Measurements from ENCODE around the gene TRMT11. TPM values are rescaled to one million over a fixed set of nuclear protein-coding genes. Genes with fewer than 3 reads are reported as not detected.

TRMT11 gene
- total and polyA plus RNA-seq, 2 of the 13 experiments (the other 11 are each of a cell fraction or from before 2014, with no cell fraction given), result 42.2 to 81.9 TPM

DNA sequence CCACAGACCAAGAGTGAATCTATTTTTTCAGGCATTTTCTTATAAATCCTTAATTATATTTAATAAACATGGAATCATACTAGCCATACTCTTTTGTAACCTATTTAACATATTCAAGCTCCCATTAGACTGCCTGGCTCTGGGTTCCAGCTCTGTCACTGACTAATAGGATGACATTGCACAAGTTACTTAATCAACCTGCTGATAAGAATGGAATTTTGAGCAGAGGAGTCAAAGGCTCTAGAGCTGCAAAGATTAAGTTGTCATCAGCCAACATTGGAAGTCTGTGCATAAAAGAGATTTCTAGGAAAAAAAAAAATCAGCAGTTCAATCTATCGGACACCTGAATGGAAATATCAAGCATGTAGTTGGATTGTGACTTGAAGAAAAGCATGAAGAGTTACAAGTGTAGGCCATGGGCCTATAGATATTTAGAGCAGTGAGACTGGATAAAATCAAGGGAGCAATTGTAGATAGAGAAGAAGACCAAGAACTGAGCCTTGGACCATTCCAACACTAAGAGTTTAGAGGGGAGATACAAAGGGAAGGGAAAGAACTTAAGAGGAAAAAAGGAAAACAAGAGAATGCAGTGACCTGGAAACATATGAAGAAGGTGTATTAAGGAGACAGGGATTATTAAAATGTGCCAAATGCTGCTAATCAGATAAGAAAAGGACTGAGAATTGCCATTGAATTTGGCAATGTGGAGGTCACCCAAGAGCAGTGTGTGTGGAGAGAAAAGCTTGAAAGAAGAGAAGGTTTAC lies 40.8 kb upstream of the TRMT11 start:
- Histone ChIP-seq H3K4me2 (ENCODE audit: low read depth, low read length) (peak overlapping the region; percentile 71), H4K20me1 (ENCODE audit: insufficient read depth, low read length) (no peaks in the 10 kb centered on the region), H3K4me1 (ENCODE audit: insufficient read depth, low read length) (peaks cover 87% of the 10 kb centered on the region), H3K27ac (ENCODE audit: extremely low read length, insufficient read depth, low read length) (peak overlapping the region; percentile 92), H3K36me3 (replicated peaks in 1 of 2; ENCODE audit: control insufficient read depth in 1 of 2, insufficient read depth in 2 of 2, low read length in 2 of 2) (no peaks in the 10 kb centered on the region), H2AFZ (ENCODE audit: low read length) (peak overlapping the region; percentile 15), H3K27me3 (ENCODE audit: control insufficient read depth in 1 of 2, insufficient read depth in 2 of 2, low read length in 2 of 2) (no peaks in the 10 kb centered on the region), H3K9me3 (ENCODE audit: low read length) (no peaks in the 10 kb centered on the region), H3K79me2 (ENCODE audit: insufficient read depth, low read length) (no peaks in the 10 kb centered on the region), H3K9ac (ENCODE audit: insufficient read depth, low read depth, low read length) (peak overlapping the region; percentile 41), H3K4me3 (replicated peaks in 1 of 3; ENCODE audit: insufficient read depth in 1 of 3, low read depth in 2 of 3, low read length in 3 of 3) (peak overlapping the region in 2 of 3 experiments; percentile 35 to 56; a peak in 3 of 6 replicates)
- ChIA-PET POLR2A (interaction anchor here (1.1 to 5.4 kb wide), 6 partner anchors 11 to 156 kb away, joined by 3 to 48 read pairs (median 5); partner anchors contain the start of gene HINT3), CTCF (ENCODE audit: low intra/inter-chr PET ratio, low total read pairs) (no interaction called here)
- ATAC-seq (peak; percentile 51), DNase-seq (ENCODE audit: low spot score) (peak; percentile 90), FAIRE-seq (no peak)
- intact Hi-C loops (cut with micrococcal nuclease; ENCODE audit: unreplicated experiment), result no loop called here
- 16% methylated on average over 1 of the region's 1 CpG for WGBS (ENCODE audit: low lambda C conversion rate)
- BruUV-seq (replicated peaks), result no TSS peak
- in situ Hi-C loops (cut with HindIII; ENCODE audit: extremely low pct_ligation_motif_present, low pct_unique_long_range_greater_than_20kb), result no loop called here
- no peak for TF ChIP-seq ZNF383 (CRISPR knock-in tag; IDR thresholded peaks at IDR 0.05; ENCODE audit: borderline replicate concordance)
- TF ChIP-seq GPN1 (CRISPR knock-in tag; IDR thresholded peaks at IDR 0.05; ENCODE audit: borderline replicate concordance), result no peak
- no peak for TF ChIP-seq MAFF (IDR thresholded peaks at IDR 0.05; ENCODE audit: low read depth, low read length)
- TF ChIP-seq TCF12 (IDR thresholded peaks at IDR 0.05), result no peak
- no peak for TF ChIP-seq TCF12 (CRISPR knock-in tag; IDR thresholded peaks at IDR 0.05)
- TF ChIP-seq ZFP37 (CRISPR knock-in tag; IDR thresholded peaks at IDR 0.05; ENCODE audit: borderline replicate concordance), result no peak
- TF ChIP-seq, protein P1, sequence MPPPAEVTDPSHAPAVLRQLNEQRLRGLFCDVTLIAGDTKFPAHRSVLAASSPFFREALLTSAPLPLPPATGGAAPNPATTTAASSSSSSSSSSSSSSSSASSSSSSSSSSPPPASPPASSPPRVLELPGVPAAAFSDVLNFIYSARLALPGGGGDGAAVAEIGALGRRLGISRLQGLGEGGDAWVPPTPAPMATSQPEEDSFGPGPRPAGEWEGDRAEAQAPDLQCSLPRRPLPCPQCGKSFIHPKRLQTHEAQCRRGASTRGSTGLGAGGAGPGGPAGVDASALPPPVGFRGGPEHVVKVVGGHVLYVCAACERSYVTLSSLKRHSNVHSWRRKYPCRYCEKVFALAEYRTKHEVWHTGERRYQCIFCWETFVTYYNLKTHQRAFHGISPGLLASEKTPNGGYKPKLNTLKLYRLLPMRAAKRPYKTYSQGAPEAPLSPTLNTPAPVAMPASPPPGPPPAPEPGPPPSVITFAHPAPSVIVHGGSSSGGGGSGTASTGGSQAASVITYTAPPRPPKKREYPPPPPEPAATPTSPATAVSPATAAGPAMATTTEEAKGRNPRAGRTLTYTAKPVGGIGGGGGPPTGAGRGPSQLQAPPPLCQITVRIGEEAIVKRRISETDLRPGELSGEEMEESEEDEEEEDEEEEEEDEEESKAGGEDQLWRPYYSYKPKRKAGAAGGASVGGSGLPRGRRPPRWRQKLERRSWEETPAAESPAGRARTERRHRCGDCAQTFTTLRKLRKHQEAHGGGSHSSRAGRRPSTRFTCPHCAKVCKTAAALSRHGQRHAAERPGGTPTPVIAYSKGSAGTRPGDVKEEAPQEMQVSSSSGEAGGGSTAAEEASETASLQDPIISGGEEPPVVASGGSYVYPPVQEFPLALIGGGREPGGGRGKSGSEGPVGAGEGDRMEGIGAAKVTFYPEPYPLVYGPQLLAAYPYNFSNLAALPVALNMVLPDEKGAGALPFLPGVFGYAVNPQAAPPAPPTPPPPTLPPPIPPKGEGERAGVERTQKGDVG (CRISPR knock-in tag; IDR thresholded peaks at IDR 0.05; ENCODE audit: borderline replicate concordance), result no peak
- no peak for TF ChIP-seq HNRNPK (IDR thresholded peaks at IDR 0.05; ENCODE audit: low read depth, low read length, poor library complexity, severe bottlenecking)
- no peak for TF ChIP-seq ZNF564 (CRISPR knock-in tag; IDR thresholded peaks at IDR 0.05)
- TF ChIP-seq KDM2A (CRISPR knock-in tag; IDR thresholded peaks at IDR 0.05; ENCODE audit: borderline replicate concordance, low read depth), result no peak
- TF ChIP-seq EP300 (IDR thresholded peaks at IDR 0.05; ENCODE audit: low read depth in 2 of 2, low read length in 2 of 2), result peak in 1 of 2 experiments; percentile 76; a peak in 1 of 4 replicates
- TF ChIP-seq EP300 (CRISPR knock-in tag; IDR thresholded peaks at IDR 0.05; ENCODE audit: borderline replicate concordance), result no peak
- no peak for TF ChIP-seq SAFB2 (CRISPR knock-in tag; IDR thresholded peaks at IDR 0.05; ENCODE audit: borderline replicate concordance, low read depth)
- TF ChIP-seq ISL2 (CRISPR knock-in tag; IDR thresholded peaks at IDR 0.05), result 0 out of 2 replicates have a peak, but pooled peaks have one; percentile 15
- no peak for TF ChIP-seq SNAI1 (CRISPR knock-in tag; IDR thresholded peaks at IDR 0.05; ENCODE audit: borderline replicate concordance)
- TF ChIP-seq ZIK1 (CRISPR knock-in tag; IDR thresholded peaks at IDR 0.05; ENCODE audit: borderline replicate concordance, low read depth), result no peak
- no peak for TF ChIP-seq ZNF777 (CRISPR knock-in tag; IDR thresholded peaks at IDR 0.05)
- no peak for TF ChIP-seq BRD4 (CRISPR knock-in tag; IDR thresholded peaks at IDR 0.05)

All from HepG2 (cell line).